ENCODE data around the gene NGEF. TPM values are rescaled to one million over a fixed set of nuclear protein-coding genes. Genes with fewer than 3 reads are reported as not detected.

Gene NGEF
- total RNA-seq, 1 donor from 2014 or later: 3.2 TPM

GRCh38 chr2:232900811-232901735 lies 112.0 kb downstream of the NGEF start:
- DNase-seq (ENCODE audit: low read depth, low spot score): no peak

- peak; percentile 72 for DNase-seq (ENCODE audit: low read depth, low spot score)
Measured at GRCh38 chr2:232898592-232899543, 114.2 kb downstream of the NGEF start.

- no peak for DNase-seq (ENCODE audit: low read depth, low spot score)
Measured at GRCh38 chr2:232897598-232898408, 115.3 kb downstream of the NGEF start.

GRCh38 chr2:232896720-232897597 lies 116.1 kb downstream of the NGEF start:
- DNase-seq (ENCODE audit: low read depth, low spot score): no peak

GRCh38 chr2:232896111-232896510 lies 116.9 kb downstream of the NGEF start:
- no peak for DNase-seq (ENCODE audit: low read depth, low spot score)

GRCh38 chr2:232894746-232895145 lies 118.3 kb downstream of the NGEF start:
- no peak for DNase-seq (ENCODE audit: low read depth, low spot score)

- DNase-seq (ENCODE audit: low read depth, low spot score): no peak
Measured at GRCh38 chr2:232894251-232894650, 118.8 kb downstream of the NGEF start.

- no peak for DNase-seq (ENCODE audit: low read depth, low spot score)
Measured at GRCh38 chr2:232893834-232894233, 119.2 kb downstream of the NGEF start.

GRCh38 chr2:232892843-232893242 lies 120.2 kb downstream of the NGEF start:
- no peak for DNase-seq (ENCODE audit: low read depth, low spot score)

- DNase-seq (ENCODE audit: low read depth, low spot score): no peak
Measured at GRCh38 chr2:232892221-232892620, 120.8 kb downstream of the NGEF start.

- DNase-seq (ENCODE audit: low read depth, low spot score): no peak
Measured at GRCh38 chr2:232891621-232892071, 121.4 kb downstream of the NGEF start.

- DNase-seq (ENCODE audit: low read depth, low spot score): no peak
Measured at GRCh38 chr2:232890896-232891601, 122.0 kb downstream of the NGEF start.

GRCh38 chr2:232890536-232890895 lies 122.5 kb downstream of the NGEF start:
- no peak for DNase-seq (ENCODE audit: low read depth, low spot score)

GRCh38 chr2:232889876-232890401 lies 123.1 kb downstream of the NGEF start:
- DNase-seq (ENCODE audit: low read depth, low spot score): no peak

- DNase-seq (ENCODE audit: low read depth, low spot score): no peak
Measured at GRCh38 chr2:232888839-232889529, 124.1 kb downstream of the NGEF start.

- DNase-seq (ENCODE audit: low read depth, low spot score): no peak
Measured at GRCh38 chr2:232888099-232888836, 124.8 kb downstream of the NGEF start.

GRCh38 chr2:232887171-232887850 lies 125.7 kb downstream of the NGEF start:
- DNase-seq (ENCODE audit: low read depth, low spot score): no peak
